Skin epidermis (tissue), 12 donors: ENCODE data around the gene NRCAM.
A peak's percentile ranks its signal among the peaks of the same experiment; 100 is the strongest.
"Not testable (repeated sequence)": the region's sequence is repeated elsewhere in the genome, so short reads cannot be mapped to it uniquely, and the experiment has no call there.

Experiments used
- H3K27ac ChIP-seq, 21 experiments: fragments of 200-600 bp; sonication (generic) in 11 of 21; one replicate each; pipeline ENCODE4 v1.5.0; 2020; ENCODE audit warnings: mild to moderate bottlenecking in 3 of 21, inconsistent platforms in 2 of 21, moderate library complexity in 2 of 21
- H3K4me3 ChIP-seq, 7 experiments: fragments of 200-600 bp; sonication (generic) in 2 of 7; one replicate each; pipeline ENCODE4 v1.5.0; 2020; ENCODE audit warnings: inconsistent platforms in 2 of 7, mild to moderate bottlenecking in 2 of 7, moderate library complexity in 1 of 7

The NRCAM gene

GRCh38 chr7:108406222-108406890, 49.9 kb downstream of the NRCAM start:
- no peak overlapping the region for H3K4me3 ChIP-seq
- peak overlapping the region in 2 of 21 experiments; percentile 2 to 3 for H3K27ac ChIP-seq

GRCh38 chr7:108404509-108405420, 51.5 kb downstream of the NRCAM start:
- Histone ChIP-seq H3K27ac (no peak overlapping the region), H3K4me3 (no peak overlapping the region)

DNA sequence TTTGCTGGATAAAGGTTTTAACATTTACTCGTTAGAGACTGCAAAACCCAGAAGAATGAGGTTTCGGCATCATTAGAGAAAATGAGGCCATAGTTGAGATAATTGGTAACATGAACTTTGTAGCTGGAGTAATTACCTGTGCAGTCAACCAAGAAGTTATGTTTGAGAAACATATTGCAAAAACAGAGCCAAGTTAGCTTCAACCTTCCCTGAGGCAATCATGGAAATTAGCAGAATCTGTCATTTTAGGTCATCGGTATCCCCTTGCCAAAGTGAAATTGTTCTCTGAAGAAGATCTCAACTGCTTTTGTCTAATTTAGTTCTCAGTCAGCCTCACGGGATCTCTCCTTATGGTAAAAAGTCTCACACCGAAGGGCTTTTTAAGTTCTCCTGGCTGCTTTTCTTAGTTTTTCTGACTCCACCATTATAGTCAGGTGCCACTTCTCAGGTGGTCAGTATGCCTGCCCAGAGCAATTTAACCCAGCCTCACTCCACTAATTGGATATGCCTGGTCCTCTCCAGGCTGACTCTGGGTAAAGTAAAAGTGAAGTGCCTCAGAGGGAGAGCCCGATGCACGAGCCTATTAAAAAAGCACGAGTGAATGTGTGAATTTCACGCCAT, 52.5 kb downstream of the NRCAM start:
- no peak overlapping the region for H3K27ac ChIP-seq
- no peak overlapping the region for H3K4me3 ChIP-seq

- Histone ChIP-seq H3K4me3 (no peak overlapping the region), H3K27ac (no peak overlapping the region)
Measured at GRCh38 chr7:108402865-108403264, 53.4 kb downstream of the NRCAM start.

DNA sequence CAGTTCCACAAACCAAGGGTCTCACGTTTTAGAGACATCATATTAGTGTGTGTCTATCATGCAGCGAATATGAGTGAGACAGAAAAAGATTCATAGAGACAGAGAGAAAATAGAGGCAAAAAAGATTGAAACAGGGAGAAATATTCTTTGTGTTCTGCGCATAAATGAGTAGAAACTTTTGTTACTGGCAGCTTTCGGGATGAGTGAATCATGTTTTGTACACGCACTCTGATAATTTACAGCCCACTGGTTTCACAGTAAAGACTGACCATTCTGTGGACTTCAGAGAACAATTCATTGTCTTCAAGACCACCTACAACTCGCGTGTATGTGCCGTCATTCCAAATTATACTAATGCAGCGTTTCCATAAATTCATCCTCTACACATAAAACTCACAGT, 60.2 kb downstream of the NRCAM start:
- H3K4me3 ChIP-seq: no peak overlapping the region
- no peak overlapping the region for H3K27ac ChIP-seq

DNA sequence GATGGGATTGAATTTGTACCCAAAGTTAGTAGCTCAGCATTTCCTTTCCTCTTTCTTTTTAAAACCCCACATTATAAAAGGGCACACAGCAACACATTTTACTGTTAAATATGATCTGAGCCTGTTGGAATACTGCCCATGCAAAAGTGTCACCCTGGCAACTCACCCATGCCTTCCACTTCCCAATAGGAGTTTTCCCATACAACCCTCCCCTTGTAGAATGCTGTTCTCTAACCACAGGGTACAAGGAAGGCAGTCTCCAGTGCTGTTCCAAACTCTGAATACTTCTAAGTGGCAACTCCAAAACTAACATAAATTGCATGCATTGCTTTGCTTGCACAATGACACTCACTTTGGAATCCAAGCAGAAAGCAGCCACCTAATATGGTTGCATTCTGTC, 60.8 kb downstream of the NRCAM start:
- Histone ChIP-seq H3K4me3 (no peak overlapping the region), H3K27ac (no peak overlapping the region)

- not testable (repeated sequence) for H3K27ac ChIP-seq, H3K4me3 ChIP-seq
Measured at GRCh38 chr7:108393097-108393496, 63.1 kb downstream of the NRCAM start.

GRCh38 chr7:108387686-108388085, 68.5 kb downstream of the NRCAM start:
- not testable (repeated sequence) for H3K27ac ChIP-seq, H3K4me3 ChIP-seq

DNA sequence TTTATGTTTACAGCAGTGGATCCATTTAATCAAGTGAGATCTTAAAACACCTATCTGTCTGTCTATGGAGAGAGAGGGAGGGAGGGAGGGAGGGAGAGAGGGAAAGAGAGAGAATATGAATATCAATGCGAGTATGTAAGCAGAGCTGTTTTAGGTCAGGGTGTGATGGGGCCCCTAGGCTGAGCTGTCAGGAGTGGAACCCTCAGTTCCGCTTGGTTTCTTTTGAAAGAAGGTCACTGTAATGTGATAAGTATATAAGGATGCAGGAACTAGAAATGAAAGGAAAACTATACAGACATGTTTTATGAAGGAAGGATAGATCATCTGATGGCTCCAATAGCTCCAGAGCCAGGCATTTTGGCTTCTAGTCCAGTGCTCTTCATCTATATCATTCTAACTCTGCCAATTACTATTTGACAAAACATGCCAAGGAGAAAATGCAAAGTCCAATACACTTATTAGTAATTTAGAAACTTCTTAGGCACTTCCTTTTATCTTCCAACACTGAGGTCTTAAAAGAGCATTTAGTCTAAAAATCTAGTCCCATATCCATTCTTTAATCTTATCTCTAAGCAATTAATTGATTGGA, 70.3 kb downstream of the NRCAM start:
- Histone ChIP-seq H3K4me3 (no peak overlapping the region), H3K27ac (no peak overlapping the region)

- no peak overlapping the region for H3K4me3 ChIP-seq
- no peak overlapping the region for H3K27ac ChIP-seq
Measured at GRCh38 chr7:108384716-108385483, 71.3 kb downstream of the NRCAM start.

DNA sequence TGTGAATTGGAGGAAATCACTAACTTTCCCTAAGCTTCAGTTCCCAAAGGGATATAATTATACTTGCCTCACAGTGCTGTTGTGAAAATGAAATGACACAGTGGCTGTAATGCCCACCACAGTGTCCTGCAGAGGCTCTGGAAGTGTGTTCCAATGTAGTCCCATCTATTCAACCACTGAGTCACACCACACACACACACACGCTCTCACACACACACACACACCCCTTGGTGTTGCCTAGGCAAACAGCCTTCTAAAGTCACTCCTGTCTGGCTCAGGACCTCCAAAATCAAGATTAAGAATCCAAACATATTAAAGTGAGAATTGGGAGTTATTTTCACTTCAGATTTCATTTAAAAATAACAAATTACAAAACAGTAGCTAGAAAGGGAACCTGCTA, 73.3 kb downstream of the NRCAM start:
- H3K4me3 ChIP-seq: no peak overlapping the region
- H3K27ac ChIP-seq: no peak overlapping the region

DNA sequence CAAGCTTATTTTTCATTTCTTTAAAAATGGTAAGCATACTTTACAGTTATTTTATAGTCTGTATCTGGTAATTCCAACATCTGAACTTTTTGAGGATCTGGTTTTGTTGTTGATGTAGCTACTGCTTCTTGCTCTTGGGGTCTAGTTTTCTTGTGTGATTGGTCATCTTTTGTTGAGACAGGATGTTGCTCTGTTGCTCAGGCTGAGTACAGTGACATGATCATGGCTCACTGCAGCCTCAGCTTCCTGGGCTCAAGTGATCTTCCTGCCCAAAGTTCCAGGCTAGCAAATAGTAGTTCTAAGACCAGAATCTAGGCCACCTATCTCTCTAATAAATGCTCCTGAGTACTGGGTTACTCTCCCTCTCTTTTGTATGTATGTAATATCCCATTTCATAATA, 75.7 kb downstream of the NRCAM start:
- Histone ChIP-seq H3K4me3 (no peak overlapping the region), H3K27ac (no peak overlapping the region)

DNA sequence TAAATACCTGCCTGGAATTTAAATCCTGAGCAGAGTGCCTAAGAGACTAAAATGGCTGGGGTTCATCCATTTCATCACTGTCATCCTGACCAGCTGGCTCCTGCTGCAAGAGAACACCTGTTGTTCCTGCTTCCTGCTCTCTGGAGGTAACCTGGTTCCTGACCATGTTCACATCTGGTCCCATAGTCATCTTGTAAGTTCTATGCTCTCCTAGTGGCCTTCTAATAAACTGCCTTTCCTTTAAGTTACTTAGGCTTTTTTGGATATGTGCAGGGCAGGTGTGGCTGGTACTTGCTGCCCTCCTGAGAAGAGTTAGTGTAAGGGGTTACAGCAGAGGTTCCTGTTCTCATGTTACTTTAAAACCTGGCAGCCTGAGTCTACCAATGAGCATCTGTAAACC, 80.0 kb downstream of the NRCAM start:
- Histone ChIP-seq H3K4me3 (no peak overlapping the region), H3K27ac (no peak overlapping the region)

DNA sequence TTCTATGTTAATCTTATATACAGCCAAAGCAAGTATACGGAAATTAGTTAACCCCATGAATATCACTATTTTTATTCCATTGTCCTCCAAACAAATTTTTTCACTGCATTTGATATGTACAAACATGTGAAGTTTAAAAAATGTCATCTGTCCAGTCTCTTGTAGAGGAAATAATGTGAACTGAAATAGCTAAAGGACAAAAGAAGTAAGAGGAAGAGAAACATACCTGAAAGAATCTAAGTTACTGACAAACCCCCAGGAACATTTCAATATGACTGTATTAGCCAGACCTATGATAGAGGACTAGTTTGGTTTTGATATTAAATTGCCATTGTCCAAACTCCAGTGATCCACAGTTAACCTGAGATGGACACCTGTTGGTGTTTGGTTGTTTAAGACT, 80.6 kb downstream of the NRCAM start:
- Histone ChIP-seq H3K27ac (no peak overlapping the region), H3K4me3 (no peak overlapping the region)

DNA sequence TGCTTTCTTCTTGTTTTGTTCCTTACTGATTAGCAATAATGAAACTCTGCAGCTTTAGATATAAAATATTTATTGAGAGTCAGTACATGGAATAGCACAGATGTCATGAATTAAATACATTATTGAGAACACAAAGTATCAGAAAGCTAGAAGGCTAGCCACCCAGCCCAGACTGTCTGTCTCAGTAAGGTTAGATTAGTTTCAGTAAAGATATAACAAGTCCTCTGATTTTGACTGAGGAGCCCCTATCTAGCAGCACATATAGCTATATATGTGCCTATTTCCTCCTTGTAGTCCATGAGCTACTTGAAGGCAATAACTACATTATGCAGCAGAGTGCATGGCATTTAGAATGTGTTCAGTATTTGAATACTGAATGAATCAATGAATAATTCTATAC, 81.3 kb downstream of the NRCAM start:
- H3K27ac ChIP-seq: no peak overlapping the region
- H3K4me3 ChIP-seq: no peak overlapping the region

- no peak overlapping the region for H3K4me3 ChIP-seq
- H3K27ac ChIP-seq: no peak overlapping the region
Measured at GRCh38 chr7:108372618-108373017, 83.6 kb downstream of the NRCAM start.

- Histone ChIP-seq H3K27ac (no peak overlapping the region), H3K4me3 (no peak overlapping the region)
Measured at GRCh38 chr7:108370616-108371015, 85.6 kb downstream of the NRCAM start.

DNA sequence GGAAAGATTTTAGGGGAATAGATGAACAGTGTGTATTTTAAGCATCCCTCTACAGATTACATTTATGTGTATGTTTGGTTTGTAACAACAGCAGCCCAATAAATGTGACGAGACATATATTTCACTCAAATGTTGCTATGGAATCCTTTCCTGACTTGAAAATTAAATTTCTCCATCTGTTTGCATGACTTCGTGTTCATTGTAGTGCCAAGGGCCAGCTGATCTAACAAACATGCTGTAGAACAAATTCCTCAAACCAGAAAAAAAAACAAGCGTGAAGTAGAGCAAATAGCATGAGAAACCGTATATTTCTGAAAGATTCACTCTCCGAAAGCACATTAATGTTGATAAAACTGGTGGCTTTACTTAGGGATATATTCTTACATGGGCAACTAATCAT, 87.8 kb downstream of the NRCAM start:
- no peak overlapping the region for H3K4me3 ChIP-seq
- no peak overlapping the region for H3K27ac ChIP-seq

GRCh38 chr7:108367946-108368345, 88.3 kb downstream of the NRCAM start:
- no peak overlapping the region for H3K4me3 ChIP-seq
- H3K27ac ChIP-seq: no peak overlapping the region

GRCh38 chr7:108367314-108367713, 88.9 kb downstream of the NRCAM start:
- no peak overlapping the region for H3K4me3 ChIP-seq
- no peak overlapping the region for H3K27ac ChIP-seq
